ENCODE measurements around the gene ERVK3-1.
A peak's percentile ranks its signal among the peaks of the same experiment; 100 is the strongest.

DNA sequence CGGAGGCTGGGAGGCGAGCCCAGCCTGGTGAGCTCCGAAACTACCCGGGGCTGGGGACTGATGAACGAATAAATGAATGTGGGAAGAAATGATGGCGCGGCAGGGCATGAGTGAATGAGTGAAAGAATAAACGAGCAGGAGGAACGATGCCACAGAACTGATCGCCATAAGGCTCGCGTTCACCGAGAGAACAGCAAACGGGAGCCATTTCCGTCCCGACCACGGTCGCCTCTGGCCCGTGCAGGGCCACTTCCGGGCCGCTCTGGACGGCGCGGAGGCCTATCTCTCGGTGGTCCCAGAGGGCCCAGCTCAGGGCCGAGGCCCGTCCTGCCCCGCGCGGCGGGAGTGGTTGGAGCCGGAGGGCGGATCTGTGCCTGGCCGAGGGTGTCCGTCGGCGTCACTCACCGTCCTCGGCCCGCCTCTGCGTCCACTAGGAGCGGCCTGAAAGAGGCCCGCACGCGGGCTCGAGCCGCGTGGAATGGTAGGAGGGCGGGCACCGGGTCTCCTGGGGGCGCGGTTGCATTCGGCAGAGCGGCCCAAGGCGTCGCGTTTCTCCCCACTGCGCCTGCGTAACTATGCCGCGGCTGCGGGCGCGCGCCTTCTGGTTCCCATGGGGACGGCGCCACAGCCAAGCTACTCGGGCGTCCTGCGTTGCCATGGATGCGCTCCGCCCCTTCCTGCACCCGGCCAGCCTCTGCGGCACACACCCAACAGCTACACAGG, 57.3 kb downstream of the ERVK3-1 start, which contains the start of gene ZNF497:
- TF ChIP-seq, protein P1, sequence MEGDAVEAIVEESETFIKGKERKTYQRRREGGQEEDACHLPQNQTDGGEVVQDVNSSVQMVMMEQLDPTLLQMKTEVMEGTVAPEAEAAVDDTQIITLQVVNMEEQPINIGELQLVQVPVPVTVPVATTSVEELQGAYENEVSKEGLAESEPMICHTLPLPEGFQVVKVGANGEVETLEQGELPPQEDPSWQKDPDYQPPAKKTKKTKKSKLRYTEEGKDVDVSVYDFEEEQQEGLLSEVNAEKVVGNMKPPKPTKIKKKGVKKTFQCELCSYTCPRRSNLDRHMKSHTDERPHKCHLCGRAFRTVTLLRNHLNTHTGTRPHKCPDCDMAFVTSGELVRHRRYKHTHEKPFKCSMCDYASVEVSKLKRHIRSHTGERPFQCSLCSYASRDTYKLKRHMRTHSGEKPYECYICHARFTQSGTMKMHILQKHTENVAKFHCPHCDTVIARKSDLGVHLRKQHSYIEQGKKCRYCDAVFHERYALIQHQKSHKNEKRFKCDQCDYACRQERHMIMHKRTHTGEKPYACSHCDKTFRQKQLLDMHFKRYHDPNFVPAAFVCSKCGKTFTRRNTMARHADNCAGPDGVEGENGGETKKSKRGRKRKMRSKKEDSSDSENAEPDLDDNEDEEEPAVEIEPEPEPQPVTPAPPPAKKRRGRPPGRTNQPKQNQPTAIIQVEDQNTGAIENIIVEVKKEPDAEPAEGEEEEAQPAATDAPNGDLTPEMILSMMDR (IDR thresholded peaks at IDR 0.05 in 4 of 5, conservative IDR thresholded peaks at IDR 0.05 in 1 of 5) = peak in 2 of 5 experiments; percentile 2 to 17
- peak; percentile 61 to 62 for TF ChIP-seq POLR2A (IDR thresholded peaks at IDR 0.05)
